Gastroesophageal sphincter (tissue), 4 donors: ENCODE data around the gene DCBLD1. TPM values are rescaled to one million over a fixed set of nuclear protein-coding genes. Genes with fewer than 3 reads are reported as not detected.

Experiments
- ATAC-seq: fragments of 150-250 bp; one replicate; pipeline ENCODE4 v1.9.1; 2016; ENCODE audit warnings: mild to moderate bottlenecking, moderate library complexity
- H3K27ac ChIP-seq, 4 donors: fragments of 200-600 bp; sonication (generic) in 3 of 4; 1 replicate in 3 of 4; 2 replicates in 1 of 4; pipeline ENCODE4 v1.5.1; 2016 to 2019
- H3K27me3 ChIP-seq: fragments of 200-600 bp; sonication (generic); one replicate; pipeline ENCODE4 v1.5.1; 2019
- H3K36me3 ChIP-seq, 2 donors: fragments of 200-600 bp; sonication (generic); one replicate each; pipeline ENCODE4 v1.5.1; 2019; ENCODE audit warnings: control low read depth in 1 of 2
- H3K4me1 ChIP-seq, 3 donors: fragments of 200-600 bp; sonication (generic); 1 replicate in 2 of 3; 2 replicates in 1 of 3; pipeline ENCODE4 v1.5.1; 2016 to 2019; ENCODE audit warnings: control low read depth in 2 of 3
- H3K4me3 ChIP-seq, 2 donors: fragments of 200-600 bp; sonication (generic); one replicate each; pipeline ENCODE4 v1.5.1; 2019; ENCODE audit warnings: mild to moderate bottlenecking in 1 of 2, moderate library complexity in 1 of 2
- H3K9me3 ChIP-seq, 3 donors: fragments of 200-600 bp; sonication (generic); one replicate each; pipeline ENCODE4 v1.5.1; 2017 to 2019; ENCODE audit warnings: control low read depth in 2 of 3
- CTCF ChIP-seq, 4 experiments: fragments of 200-600 bp in 2 of 4; fragments of 450-650 bp in 2 of 4; sonication (generic) in 1 of 4; IDR thresholded peaks; one replicate each; pipeline ENCODE4 v1.5.1; 2017 to 2019; ENCODE audit warnings: antibody characterized with exemption in 4 of 4, mild to moderate bottlenecking in 2 of 4, moderate library complexity in 2 of 4
- EP300 ChIP-seq: sonication (generic); formaldehyde crosslinking; IDR thresholded peaks from one replicate; pipeline ENCODE4 v1.6.1; 2017; ENCODE audit warnings: antibody characterized with exemption, mild to moderate bottlenecking
- POLR2A ChIP-seq, 2 donors: fragments of 450-650 bp; IDR thresholded peaks; one replicate each; pipeline ENCODE4 v1.6.1; 2017; ENCODE audit warnings: antibody characterized with exemption in 2 of 2, mild to moderate bottlenecking in 2 of 2, moderate library complexity in 1 of 2
- POLR2AphosphoS5 ChIP-seq: sonication (generic); formaldehyde crosslinking; IDR thresholded peaks from one replicate; pipeline ENCODE4 v1.6.1; 2017; ENCODE audit warnings: antibody characterized with exemption
- WGBS, 2 donors: methylation state at CpG; one replicate each; pipeline ENCODE4 v1.1.5; 2018; ENCODE audit warnings: low coverage in 1 of 2; 5-methylcytosine and 5-hydroxymethylcytosine counted together
- total RNA-seq, 4 donors: library from RNA; depleted of rRNA; stranded (reverse); fragments of >200 nt; gene quantifications; one replicate each; pipeline ENCODE4 v1.1.0, GENCODE V29; 2016

The DCBLD1 gene
- total RNA-seq, 4 donors from 2014 or later = 5.0 to 10.9 (median 8.3) TPM

DNA sequence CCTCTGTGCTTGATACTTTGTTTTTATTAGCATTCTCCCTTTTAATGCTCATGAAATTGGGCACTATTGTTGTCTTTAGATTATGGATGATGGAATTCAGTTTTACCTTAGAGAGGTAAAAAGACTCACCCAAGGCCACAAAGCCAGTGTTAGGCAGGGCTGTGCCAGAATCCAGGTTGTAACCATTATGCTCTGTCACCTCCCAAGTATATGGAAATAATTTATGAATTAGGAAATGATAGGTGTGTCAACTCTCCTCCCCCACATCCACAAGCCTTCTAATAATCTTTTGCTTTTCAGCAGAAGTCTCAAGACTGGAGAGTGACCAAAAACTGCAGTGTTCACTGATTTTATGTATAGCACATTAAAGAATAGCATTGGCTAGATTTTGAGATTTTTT, 13.0 kb downstream of the DCBLD1 start:
- Histone ChIP-seq H3K4me1 (peaks cover 0 to 16% (median 2%) of the 10 kb centered on the region in 3 donors), H3K36me3 (no peaks in the 10 kb centered on the region), H3K4me3 (no peak overlapping the region), H3K27me3 (no peaks in the 10 kb centered on the region), H3K9me3 (no peaks in the 10 kb centered on the region), H3K27ac (no peak overlapping the region)
- TF ChIP-seq EP300 = no peak
- TF ChIP-seq POLR2A (IDR thresholded peaks at IDR 0.05) = no peak
- ATAC-seq = no peak

DNA sequence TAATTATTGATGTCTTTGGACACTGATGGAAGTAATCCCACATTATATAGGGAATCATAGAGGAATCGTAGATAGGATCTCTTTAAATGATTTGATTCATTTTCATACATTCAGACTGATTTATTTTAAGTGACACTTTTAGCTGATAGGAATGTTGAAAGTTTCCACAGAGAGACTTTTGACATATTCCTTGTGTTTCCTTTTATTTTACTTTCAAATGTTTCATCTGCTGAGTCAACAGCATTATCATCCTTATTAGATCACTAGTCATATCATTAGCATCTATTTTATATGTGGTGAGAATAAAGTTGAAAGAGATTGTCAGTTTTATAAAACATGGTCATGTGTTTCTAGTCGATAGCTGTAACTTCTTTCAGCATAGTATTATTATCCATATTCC, 13.4 kb downstream of the DCBLD1 start:
- WGBS, 2 donors = 48 to 72% methylated on average over 2 of the region's 2 CpGs

DNA sequence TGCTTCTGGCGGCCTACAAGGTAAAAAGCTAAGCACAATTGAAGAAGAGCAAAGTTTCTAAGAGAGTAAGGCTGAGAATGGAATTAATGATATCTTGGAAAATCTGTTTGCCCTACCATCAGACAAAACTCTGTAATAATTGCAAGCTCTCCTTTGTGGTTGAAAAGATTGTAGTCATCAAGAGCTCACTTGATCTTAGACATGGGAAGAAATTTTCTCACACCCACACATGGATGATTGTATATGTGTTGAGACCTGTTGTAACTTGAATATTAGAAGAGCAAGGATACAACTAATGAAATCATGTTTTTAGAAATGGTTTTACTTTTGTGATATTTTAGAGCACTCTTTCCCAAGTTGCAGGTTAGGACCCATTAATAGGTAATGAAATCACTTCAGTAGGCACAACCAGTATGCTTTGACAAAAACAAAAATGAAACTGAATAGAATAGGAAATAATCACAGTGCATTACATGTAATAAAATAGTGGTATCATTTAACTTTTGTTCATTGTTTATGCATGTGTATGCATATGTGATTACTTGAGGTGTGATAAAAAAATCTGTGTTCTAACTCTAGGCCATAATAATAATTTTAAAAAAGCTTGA, 14.0 kb downstream of the DCBLD1 start:
- 82% methylated on average over 1 of the region's 1 CpG; no CpG with 5 or more reads in 1 of the 2 donors for WGBS, 2 donors
- H3K27me3 ChIP-seq = no peaks in the 10 kb centered on the region
- H3K36me3 ChIP-seq = no peaks in the 10 kb centered on the region
- ATAC-seq = no peak
- peaks cover 0 to 16% (median 2%) of the 10 kb centered on the region in 3 donors for H3K4me1 ChIP-seq
- no peak overlapping the region for H3K4me3 ChIP-seq
- TF ChIP-seq POLR2A (IDR thresholded peaks at IDR 0.05) = no peak
- no peak for TF ChIP-seq EP300
- no peak for TF ChIP-seq POLR2AphosphoS5
- TF ChIP-seq CTCF (IDR thresholded peaks at IDR 0.05) = no peak
- no peak overlapping the region for H3K27ac ChIP-seq
- no peaks in the 10 kb centered on the region for H3K9me3 ChIP-seq

More for the DNA sequence above, 13.4 kb downstream of the DCBLD1 start:
- Histone ChIP-seq H3K36me3 (no peaks in the 10 kb centered on the region), H3K4me1 (peaks cover 0 to 16% (median 2%) of the 10 kb centered on the region in 3 donors), H3K27ac (no peak overlapping the region), H3K9me3 (no peaks in the 10 kb centered on the region), H3K27me3 (no peaks in the 10 kb centered on the region), H3K4me3 (no peak overlapping the region)
- no peak for ATAC-seq
- no peak for TF ChIP-seq EP300
- no peak for TF ChIP-seq POLR2AphosphoS5
- TF ChIP-seq CTCF (IDR thresholded peaks at IDR 0.05) = no peak
- no peak for TF ChIP-seq POLR2A (IDR thresholded peaks at IDR 0.05)

GRCh38 chr6:117497237-117497636, 14.8 kb downstream of the DCBLD1 start:
- Histone ChIP-seq H3K4me1 (peaks cover 0 to 16% (median 2%) of the 10 kb centered on the region in 3 donors), H3K27ac (no peak overlapping the region), H3K36me3 (no peaks in the 10 kb centered on the region), H3K4me3 (no peak overlapping the region), H3K9me3 (no peaks in the 10 kb centered on the region), H3K27me3 (no peaks in the 10 kb centered on the region)
- TF ChIP-seq EP300 (no peak), CTCF (IDR thresholded peaks at IDR 0.05) (no peak), POLR2AphosphoS5 (no peak), POLR2A (IDR thresholded peaks at IDR 0.05) (no peak)
- no peak for ATAC-seq
- WGBS, 2 donors = 60 to 71% methylated on average over 1 of the region's 1 CpG

DNA sequence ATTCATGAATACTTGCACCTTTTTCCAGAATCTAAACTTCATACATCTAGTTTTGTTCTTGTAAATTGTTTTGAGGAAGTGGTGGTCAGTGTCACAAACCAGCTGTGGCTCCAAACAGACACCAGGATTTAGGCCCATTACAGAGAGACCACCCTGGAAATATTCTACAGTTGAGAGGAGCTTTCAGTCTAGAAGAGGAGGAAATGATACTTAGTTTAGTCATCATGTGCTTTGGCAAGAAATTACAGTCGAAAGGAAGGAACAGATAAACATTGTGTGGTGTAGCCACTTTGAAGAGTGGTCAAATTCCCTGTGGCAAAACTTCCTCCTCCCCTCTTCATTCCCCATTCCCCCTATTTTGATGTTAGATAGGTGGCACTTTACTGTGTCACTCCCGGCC, 15.7 kb downstream of the DCBLD1 start:
- Histone ChIP-seq H3K36me3 (no peaks in the 10 kb centered on the region), H3K9me3 (no peaks in the 10 kb centered on the region), H3K4me1 (peaks cover 0 to 16% (median 2%) of the 10 kb centered on the region in 3 donors), H3K27ac (no peak overlapping the region), H3K4me3 (no peak overlapping the region), H3K27me3 (no peaks in the 10 kb centered on the region)
- no peak for ATAC-seq
- TF ChIP-seq CTCF (IDR thresholded peaks at IDR 0.05) (no peak), EP300 (no peak), POLR2AphosphoS5 (no peak), POLR2A (IDR thresholded peaks at IDR 0.05) (no peak)
- 9 to 54% methylated on average over 2 of the region's 2 CpGs for WGBS, 2 donors
